Fibroblast of the aortic adventitia (primary cell): Measurements from ENCODE around the gene ABR. TPM values are rescaled to one million over a fixed set of nuclear protein-coding genes. Genes with fewer than 3 reads are reported as not detected.

ENCODE experiments used
- DNase-seq: peaks from one replicate; pipeline ENCODE4 v3.0.0-alpha.2; 2010; ENCODE audit warnings: low read depth
- H3K4me3 ChIP-seq: 2 replicates; pipeline ENCODE4 v1.5.1; 2011; ENCODE audit warnings: low read depth, mild to moderate bottlenecking, control low read depth, low read length, moderate library complexity
- total RNA-seq: library from RNA; depleted of rRNA; stranded (reverse); fragments of >200 nt; gene quantifications from 2 replicates; pipeline ENCODE4 v1.2.3, GENCODE V29; 2012; ENCODE audit warnings: low replicate concordance
- TF ChIP-seq, protein P1 (sequence below): IDR thresholded peaks from 2 replicates; pipeline ENCODE4 v1.5.1; 2011; ENCODE audit warnings: mild to moderate bottlenecking, low read length, control low read depth, inconsistent platforms; ENCODE audit not compliant: insufficient read depth

ABR gene
- total RNA-seq, 1 donor: 76.8 TPM

DNA sequence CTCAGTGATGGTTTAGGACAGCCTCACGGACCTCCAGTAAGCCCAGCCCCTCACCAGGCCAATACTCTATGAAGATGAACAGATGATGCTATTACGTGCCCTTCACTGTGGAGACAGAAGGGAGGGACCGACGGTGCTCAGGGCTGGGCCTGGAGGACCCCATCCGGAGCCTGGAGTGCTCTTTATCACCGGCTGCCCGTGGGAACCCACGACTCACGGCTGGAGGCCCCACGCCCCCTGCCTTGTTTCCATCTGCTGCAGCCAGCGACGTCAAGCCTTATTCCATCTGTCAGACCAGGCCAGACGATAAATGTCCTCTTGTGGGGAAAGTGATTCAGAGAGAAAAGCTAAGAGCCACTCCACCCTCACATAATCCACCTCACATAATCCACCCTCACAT is 186.8 kb downstream of the ABR start:
- TF ChIP-seq, protein P1, sequence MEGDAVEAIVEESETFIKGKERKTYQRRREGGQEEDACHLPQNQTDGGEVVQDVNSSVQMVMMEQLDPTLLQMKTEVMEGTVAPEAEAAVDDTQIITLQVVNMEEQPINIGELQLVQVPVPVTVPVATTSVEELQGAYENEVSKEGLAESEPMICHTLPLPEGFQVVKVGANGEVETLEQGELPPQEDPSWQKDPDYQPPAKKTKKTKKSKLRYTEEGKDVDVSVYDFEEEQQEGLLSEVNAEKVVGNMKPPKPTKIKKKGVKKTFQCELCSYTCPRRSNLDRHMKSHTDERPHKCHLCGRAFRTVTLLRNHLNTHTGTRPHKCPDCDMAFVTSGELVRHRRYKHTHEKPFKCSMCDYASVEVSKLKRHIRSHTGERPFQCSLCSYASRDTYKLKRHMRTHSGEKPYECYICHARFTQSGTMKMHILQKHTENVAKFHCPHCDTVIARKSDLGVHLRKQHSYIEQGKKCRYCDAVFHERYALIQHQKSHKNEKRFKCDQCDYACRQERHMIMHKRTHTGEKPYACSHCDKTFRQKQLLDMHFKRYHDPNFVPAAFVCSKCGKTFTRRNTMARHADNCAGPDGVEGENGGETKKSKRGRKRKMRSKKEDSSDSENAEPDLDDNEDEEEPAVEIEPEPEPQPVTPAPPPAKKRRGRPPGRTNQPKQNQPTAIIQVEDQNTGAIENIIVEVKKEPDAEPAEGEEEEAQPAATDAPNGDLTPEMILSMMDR: no peak
- no peak overlapping the region for H3K4me3 ChIP-seq
- no peak for DNase-seq

DNA sequence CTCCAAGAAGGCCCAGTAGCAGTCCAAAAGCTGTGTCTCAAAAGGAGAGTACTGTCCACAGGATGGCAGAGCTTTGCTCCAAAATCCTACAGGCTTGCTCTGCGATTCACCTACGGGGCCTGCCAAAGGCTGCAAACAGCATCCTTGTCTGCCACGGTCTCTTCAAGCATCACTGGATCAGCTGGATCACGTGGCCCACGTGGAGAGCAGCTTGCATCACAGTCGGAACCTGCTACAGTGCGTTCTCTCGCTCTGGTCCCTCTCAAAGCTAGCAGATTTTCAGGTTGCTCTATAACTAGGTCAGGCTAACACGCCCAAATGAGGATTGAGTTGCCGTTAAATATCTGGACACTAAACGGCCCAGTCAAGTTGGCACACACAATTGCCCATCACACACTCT is 191.2 kb downstream of the ABR start:
- TF ChIP-seq, protein P1: no peak
- no peak overlapping the region for H3K4me3 ChIP-seq
- no peak for DNase-seq

DNA sequence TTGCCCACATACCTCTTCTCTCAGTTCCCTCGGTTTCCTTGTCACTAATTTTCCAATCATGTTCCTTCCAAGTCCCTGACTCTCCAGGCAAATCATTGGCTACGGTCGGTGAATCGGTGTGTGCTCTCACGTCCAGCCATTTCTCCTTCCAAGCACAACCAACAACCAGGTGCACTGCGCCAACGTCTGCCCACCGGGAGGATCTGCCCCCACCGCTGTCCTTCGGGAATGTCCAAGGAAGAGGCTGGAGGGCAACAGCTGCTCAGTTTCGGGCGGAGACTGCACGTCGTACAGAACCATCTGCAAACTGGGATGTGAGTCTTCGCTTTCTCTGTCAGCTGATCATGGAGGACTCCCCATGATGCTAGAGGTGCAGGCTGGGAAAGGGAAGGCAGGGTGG is 191.8 kb downstream of the ABR start:
- DNase-seq: no peak
- TF ChIP-seq, protein P1: no peak
- H3K4me3 ChIP-seq: no peak overlapping the region

DNA sequence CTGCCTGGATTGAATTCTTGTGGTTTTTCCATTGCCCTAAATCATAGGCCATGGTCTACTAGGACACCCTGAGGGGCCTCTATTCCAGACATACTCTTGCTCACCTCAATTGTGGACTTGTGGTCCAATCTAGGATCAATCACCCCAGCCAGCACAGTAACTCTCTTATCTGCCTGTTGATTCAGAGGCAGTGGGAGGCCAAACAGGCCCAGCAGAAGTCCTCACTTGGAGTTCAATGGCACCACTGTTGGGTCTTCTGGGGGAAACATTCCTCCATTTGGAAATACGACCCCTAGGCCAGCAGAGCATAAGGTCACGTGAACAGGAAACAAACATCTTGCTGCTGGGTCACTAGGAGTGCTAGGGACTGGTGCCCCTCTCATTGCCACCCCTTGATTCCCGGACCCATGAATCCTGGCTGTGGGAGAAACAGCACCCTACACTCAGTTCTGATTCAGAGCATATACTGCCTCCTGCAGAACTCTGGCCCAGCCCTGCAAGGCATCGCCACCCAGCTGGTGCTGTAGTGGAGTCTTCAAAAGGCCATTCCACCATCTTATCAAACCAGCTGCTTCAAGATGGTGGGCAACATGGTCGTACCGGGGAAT is 193.4 kb downstream of the ABR start:
- no peak overlapping the region for H3K4me3 ChIP-seq
- TF ChIP-seq, protein P1: no peak
- no peak for DNase-seq

DNA sequence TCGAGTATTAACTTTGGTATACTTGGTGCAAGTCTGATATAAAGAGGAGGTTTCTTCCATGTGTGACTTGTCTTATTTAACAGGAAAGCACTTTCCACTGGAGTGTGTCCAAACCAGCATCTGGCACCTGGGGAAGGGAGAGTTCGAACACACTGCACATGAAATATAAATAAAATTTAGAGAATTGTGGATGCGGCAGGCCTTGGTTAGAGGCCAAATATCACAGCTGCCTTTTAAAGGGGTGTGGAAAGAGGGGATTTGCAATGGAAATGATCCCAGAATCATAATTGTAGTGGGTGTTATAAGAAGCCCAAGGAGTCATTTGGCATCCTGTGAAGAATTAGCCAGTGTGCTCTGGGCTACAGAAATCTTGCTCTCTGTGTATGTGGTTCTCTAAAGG is 195.9 kb downstream of the ABR start:
- H3K4me3 ChIP-seq: no peak overlapping the region
- DNase-seq: no peak
- TF ChIP-seq, protein P1: no peak

DNA sequence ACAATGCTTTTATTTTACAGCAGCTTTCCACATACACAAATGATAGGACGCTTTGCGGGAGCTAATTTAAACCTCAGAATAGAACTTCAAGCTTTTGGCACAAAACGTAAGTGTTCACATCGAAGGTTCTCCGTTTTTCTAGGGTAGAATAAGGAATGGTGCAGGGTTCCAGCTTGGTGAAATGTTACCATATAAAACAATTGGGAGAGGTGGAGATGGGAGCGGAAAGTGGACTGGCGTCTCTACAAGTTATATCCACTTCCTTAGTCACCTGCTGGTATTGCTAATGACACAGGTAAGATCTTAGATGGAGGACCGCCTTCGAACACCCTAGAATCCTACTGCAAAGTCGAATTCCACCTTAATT is 198.5 kb downstream of the ABR start:
- TF ChIP-seq, protein P1: no peak
- no peak overlapping the region for H3K4me3 ChIP-seq
- no peak for DNase-seq

DNA sequence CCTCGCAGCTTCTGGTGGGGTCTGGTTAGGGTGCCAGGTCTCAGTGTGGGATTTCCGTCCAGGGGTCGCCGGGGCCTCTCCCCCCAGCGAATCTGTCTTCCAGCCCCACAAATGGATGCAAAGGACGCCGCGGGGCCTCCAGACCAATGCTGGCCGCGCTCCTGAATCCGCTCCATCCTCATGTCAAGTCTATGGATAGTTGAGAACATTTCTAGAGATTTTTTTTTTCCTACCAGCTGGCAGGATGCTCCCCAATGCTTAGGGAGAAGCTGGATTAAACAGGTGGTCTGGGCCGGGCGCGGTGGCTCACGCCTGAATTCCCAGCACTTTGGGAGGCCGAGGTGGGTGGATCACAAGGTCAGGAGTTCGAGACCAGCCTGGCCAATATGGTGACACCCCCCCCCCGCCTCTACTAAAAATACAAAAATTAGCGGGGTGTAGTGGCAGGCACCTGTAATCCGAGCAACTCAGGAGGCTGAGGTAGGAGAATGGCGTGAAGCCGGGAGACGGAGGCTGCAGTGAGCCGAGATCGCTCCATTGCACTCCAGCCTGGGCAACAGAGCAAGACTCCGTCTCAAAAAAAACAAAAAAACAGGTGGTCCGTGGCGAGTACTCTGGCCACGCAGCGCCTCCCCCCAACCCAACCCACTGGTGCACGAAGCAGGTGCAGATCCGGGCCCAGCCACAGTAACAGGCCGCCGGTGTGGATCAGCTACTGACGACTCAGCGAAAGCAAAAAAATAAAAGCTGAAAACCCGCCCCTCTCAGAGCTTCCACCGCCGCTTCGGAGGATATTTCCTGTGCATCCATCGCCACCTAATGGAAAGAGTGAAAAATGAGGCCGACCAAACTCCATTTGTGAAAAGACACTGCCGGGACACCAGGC is 199.1 kb downstream of the ABR start:
- DNase-seq: peak; percentile 88
- TF ChIP-seq, protein P1: peak; percentile 68

More for the DNA sequence above, 199.1 kb downstream of the ABR start:
- H3K4me3 ChIP-seq: peak overlapping the region; percentile 62
